ENCODE measurements around the gene ZCCHC4.

GRCh38 chr4:25368315-25368714, 55.7 kb downstream of the ZCCHC4 start:
- no peak for TF ChIP-seq CEBPB (IDR thresholded peaks at IDR 0.05)
- no peak for TF ChIP-seq MAX (IDR thresholded peaks at IDR 0.05)
- no peak for TF ChIP-seq REST (IDR thresholded peaks at IDR 0.05; ENCODE audit: low read depth)
- TF ChIP-seq TAF1 (IDR thresholded peaks at IDR 0.05; ENCODE audit: low read depth) = no peak
- no peak for TF ChIP-seq YY1 (IDR thresholded peaks at IDR 0.05; ENCODE audit: low read depth)
- no peak for TF ChIP-seq RAD21 (IDR thresholded peaks at IDR 0.05; ENCODE audit: low read depth)
- TF ChIP-seq EP300 (IDR thresholded peaks at IDR 0.05; ENCODE audit: borderline replicate concordance) = no peak
- TF ChIP-seq ZBTB7A (IDR thresholded peaks at IDR 0.05; ENCODE audit: low read depth) = no peak
